ENCODE measurements around the gene ELL. TPM values are rescaled to one million over a fixed set of nuclear protein-coding genes. Genes with fewer than 3 reads are reported as not detected.

Gene ELL
- total RNA-seq, 1 experiment from 2014 or later: 17.3 TPM

- no peak for TF ChIP-seq ATF6 (CRISPR knock-in tag; IDR thresholded peaks at IDR 0.05)
- TF ChIP-seq ERG (CRISPR knock-in tag; IDR thresholded peaks at IDR 0.05): no peak
- peak; percentile 41; the same call in 1 of the 2 replicates for TF ChIP-seq ARID4B (CRISPR knock-in tag; IDR thresholded peaks at IDR 0.05; ENCODE audit: borderline replicate concordance)
- no peak for TF ChIP-seq GTF2I (CRISPR knock-in tag; conservative IDR thresholded peaks at IDR 0.05)
- TF ChIP-seq ETV6 (CRISPR knock-in tag; IDR thresholded peaks at IDR 0.05): peak; percentile 57; the same call in 1 of the 2 replicates
- TF ChIP-seq RORB (CRISPR knock-in tag; IDR thresholded peaks at IDR 0.05): no peak
- TF ChIP-seq CDX4 (CRISPR knock-in tag; IDR thresholded peaks at IDR 0.05; ENCODE audit: borderline replicate concordance): no peak
- TF ChIP-seq HMGXB4 (CRISPR knock-in tag; IDR thresholded peaks at IDR 0.05): peak; percentile 60; the same call in 1 of the 2 replicates
- no peak for TF ChIP-seq PRDM15 (CRISPR knock-in tag; IDR thresholded peaks at IDR 0.05)
- TF ChIP-seq ZBTB21 (CRISPR knock-in tag; IDR thresholded peaks at IDR 0.05; ENCODE audit: borderline replicate concordance): no peak
- no peak; the same call in 1 of the 2 replicates for TF ChIP-seq OVOL2 (CRISPR knock-in tag; IDR thresholded peaks at IDR 0.05; ENCODE audit: borderline replicate concordance)
- TF ChIP-seq ELF4 (CRISPR knock-in tag; IDR thresholded peaks at IDR 0.05; ENCODE audit: low read depth): no peak
- no peak for TF ChIP-seq ZNF512 (CRISPR knock-in tag; IDR thresholded peaks at IDR 0.05; ENCODE audit: borderline replicate concordance)
- no peak for TF ChIP-seq AFF4 (CRISPR knock-in tag; IDR thresholded peaks at IDR 0.05; ENCODE audit: borderline replicate concordance)
- no peak for TF ChIP-seq TCF7 (CRISPR knock-in tag; IDR thresholded peaks at IDR 0.05; ENCODE audit: low read depth)
- no peak for TF ChIP-seq SMAD4 (CRISPR knock-in tag; IDR thresholded peaks at IDR 0.05)
- TF ChIP-seq ATF2 (CRISPR knock-in tag; IDR thresholded peaks at IDR 0.05; ENCODE audit: borderline replicate concordance, low read depth): no peak
Measured at GRCh38 chr19:18521692-18522123, at the start of gene ELL (continued).
